Activated CD8-positive, alpha-beta memory T cell treated with anti-CD3 and anti-CD28 coated beads for 4 hours (primary cell): ENCODE measurements around the gene PPM1N.
"Not testable (repeated sequence)": the region's sequence is repeated elsewhere in the genome, so short reads cannot be mapped to it uniquely, and the experiment has no call there.

Experiments
- DNase-seq, 2 donors: peaks; one replicate each; pipeline ENCODE4 v3.0.0-alpha.2; 2020; ENCODE audit warnings: low read depth in 2 of 2

PPM1N gene

DNA sequence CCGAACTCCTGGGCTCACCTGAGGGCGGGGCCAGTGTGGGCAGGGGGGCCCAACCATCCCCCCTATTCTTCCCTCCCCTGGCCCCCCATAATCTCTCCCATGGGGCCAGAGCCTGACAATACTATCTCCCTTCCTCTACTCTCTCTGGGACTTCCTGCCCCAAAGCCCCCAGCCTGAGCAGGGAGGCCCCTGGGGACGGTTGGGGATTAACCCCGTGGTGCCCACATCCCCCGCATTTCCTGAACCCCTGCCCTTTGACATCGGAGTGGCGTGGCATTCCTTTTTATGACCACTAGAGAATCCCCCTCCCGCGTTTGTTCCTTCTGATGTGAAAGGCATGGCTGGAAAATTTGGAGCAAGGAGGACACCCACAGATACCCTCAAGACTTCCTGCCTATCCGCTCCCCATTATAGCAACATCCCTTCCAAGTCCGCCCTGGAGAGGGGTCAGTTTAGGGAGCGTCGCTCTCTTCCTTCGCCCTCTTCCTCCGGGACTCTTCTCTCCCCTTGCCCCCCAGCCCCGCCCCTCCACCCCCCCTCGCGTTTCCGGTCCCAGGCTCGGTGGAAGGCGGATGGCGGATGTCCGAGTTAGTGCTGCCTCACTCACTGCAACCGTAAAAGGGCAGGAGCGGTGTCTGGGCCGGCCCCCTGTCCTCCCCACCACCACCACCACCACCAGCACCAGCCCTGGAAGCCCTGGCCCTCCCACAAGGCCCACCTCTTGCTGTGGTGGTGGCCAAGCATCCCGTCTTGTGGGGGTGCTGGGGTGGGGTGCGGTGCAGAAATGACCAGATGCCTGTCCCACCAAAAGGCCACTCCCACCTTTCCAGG is 10.8 kb downstream of the PPM1N start:
- no peak for DNase-seq

DNA sequence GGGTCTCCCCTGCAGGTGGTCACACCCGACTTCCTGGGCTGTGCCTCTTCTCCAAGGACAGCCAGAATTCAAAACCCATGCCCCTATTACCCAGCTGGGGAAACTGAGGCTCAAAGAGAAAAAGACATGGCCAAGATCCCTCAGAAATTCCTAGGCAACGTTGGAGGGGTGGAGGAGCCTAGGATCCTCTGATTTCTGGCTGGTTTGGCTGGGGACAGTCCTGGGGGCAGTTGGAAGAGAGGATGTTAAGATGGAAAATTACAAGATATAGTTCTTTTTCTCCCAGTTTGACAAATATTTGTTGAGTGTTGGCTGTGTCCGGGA is 11.4 kb downstream of the PPM1N start:
- no peak for DNase-seq

DNA sequence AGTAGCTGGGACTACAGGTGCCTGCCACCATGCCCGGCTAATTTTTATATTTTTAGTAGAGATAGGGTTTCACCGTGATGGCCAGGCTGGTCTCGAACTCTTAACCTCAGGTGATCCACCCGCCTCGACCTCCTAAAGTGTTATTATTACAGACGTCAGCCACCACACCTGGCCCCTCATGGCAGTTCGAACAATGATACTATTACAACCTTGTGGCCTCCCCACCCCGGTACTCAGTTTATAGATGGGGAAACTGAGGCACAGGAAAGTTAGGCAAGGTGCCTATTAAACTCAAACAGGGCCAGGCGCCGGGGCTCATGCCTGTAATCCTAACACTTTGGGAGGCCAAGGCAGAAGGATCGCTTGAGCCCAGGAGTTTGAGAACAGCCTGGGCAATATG is 12.1 kb downstream of the PPM1N start:
- not testable (repeated sequence) for DNase-seq

DNA sequence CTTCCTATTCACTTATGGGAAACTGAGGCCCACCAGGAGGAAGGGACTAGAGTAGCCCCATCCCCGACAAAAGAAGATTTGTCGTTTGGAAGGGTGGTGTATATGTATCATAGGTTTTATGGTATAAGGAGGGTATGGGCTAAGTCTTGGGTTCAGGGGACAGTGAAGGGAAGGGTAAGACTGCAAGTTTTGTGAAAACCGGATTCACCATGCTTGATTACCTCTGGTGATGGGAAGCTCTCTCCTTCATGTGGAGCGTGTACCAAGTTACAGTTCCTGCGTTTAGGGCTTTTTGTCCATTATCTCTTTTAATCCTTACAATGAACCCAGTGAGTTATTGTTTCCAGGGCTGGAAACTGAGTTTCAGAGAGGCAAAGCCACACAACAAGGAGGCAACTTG is 12.8 kb downstream of the PPM1N start:
- DNase-seq: no peak

DNA sequence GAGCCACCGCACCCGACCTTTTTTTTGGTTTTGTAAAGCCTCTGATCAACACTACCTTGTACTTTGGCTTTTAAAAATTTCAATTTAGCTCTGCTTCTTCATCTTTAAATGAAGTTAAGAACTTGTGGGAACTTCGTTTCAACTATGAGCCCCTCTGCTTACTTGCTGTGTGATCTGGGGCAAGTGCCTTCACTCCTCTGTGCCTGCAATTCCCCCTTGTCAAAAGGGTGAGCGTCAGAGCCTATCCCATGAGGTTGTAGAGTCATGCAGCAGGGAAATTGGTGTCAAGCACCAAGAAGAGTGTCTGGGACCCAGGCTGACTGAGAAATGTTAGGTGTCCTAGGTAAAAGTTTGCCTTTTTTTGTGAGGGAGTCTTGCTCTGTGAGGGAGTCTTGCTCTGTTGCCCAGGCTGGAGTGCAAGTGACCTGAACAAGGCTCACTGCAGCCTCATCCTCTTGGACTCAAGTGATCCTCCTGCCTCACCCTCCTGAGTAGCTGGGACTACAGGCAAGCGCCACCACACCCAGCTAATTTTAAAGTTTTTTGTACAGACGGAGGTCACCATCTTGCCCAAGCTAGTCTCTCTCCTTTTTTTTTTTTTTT is 14.7 kb downstream of the PPM1N start:
- no peak for DNase-seq

DNA sequence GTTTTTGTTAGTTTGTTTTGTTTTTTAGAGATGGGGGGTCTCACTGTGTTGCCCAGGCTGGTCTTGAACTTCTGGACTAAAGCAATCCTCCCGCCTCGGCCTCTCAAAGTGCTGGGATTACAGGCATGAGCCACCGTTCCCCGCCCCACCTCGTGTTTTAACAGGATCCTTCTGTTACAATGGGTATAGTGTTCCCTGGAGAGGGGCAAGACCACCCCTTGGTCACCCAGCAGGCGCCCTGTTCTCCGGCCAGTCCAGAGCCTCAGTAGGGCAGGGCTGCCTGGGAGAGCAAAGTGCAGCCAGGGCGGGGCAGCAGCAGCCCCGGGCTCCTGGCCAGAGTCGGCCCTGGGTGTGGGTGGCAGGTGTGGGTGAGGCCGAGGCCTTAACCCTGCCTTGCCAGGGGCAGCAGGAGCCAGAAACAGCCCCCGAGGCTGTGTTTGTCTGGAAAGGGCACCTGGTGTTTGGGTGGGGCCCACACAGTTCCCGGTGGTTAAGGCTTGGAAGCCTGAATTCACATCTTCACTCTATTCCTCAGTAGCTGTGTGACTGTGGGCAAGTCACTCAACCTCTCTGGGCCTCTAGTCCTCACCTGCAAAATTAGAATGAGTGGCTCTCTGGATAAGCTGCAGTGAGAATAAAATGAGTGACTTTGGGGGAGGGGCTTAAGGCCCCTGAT is 16.3 kb downstream of the PPM1N start:
- no peak for DNase-seq

DNA sequence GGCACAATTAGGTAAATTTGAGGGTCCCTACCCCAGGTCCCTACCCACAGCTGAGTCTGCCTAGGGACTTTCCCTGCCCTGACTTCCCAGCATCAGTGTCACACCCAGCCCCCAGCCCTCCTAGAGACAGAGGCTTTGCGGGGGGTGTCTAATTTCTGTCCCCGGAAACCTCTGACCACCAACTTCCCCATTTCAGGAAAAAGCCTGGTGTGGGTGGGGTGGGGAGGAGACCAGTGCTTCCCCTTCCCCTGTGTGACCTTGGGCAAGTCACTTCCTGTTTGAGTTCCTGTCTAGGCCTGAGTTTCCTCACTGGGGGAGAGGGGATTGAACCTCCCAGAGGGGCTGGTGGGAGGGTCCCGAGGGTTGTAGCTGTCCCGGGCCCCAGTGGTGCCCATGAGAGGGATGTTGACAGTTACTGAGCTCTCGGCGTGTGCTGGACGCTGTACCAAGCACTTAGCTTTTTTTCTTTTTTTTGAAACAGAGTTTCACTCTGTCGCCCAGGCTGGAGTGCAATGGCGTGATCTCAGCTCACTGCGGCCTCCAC is 16.9 kb downstream of the PPM1N start:
- no peak for DNase-seq

DNA sequence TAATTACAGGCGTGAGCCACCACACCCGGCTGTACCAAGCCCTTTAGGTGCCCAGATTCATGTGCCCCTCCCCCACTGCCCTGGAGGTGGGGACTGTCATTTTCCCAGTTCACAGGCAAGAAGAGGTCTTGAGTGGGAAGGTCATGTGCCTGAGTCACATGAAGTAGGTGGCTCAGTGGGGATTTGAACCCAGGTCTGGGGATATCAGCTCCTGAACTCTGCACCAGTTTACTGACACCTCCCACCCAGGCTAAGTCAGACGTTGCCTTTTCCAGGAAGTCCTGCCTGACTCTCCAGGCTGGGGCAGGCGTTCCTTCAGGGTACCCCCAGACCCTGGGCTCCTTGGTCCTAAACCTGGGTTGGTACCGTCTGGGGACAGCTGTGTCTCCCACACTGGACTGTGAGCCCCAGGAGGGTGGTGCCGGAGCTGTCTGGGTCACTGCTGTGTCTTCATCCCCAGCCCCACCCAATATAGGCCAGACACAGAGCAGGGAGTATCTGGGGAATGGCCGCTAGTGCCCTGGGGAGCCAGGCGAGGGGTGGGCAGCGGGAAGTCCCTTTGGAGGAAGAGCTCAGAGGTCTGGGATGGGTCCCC is 17.7 kb downstream of the PPM1N start:
- no peak for DNase-seq

DNA sequence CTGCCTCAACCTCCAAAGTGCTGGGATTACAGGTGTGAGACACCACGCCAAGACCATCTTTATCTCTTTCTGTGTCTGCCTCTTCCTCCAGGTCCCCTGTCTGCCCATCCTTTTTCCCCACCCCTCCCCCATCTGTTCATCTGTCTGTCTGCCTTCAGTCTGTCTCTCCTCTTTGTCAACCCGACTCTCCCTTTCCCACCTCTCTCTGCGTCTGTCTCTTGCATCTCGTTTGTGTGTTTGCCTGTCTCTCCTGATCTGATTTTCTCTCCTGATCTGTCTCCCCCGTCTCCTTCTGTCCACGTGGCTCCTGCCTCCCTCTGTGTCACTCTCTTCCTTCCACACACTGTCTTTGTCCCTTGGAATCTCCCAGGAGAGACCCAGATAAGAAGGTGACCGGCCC is 19.0 kb downstream of the PPM1N start:
- no peak for DNase-seq

DNA sequence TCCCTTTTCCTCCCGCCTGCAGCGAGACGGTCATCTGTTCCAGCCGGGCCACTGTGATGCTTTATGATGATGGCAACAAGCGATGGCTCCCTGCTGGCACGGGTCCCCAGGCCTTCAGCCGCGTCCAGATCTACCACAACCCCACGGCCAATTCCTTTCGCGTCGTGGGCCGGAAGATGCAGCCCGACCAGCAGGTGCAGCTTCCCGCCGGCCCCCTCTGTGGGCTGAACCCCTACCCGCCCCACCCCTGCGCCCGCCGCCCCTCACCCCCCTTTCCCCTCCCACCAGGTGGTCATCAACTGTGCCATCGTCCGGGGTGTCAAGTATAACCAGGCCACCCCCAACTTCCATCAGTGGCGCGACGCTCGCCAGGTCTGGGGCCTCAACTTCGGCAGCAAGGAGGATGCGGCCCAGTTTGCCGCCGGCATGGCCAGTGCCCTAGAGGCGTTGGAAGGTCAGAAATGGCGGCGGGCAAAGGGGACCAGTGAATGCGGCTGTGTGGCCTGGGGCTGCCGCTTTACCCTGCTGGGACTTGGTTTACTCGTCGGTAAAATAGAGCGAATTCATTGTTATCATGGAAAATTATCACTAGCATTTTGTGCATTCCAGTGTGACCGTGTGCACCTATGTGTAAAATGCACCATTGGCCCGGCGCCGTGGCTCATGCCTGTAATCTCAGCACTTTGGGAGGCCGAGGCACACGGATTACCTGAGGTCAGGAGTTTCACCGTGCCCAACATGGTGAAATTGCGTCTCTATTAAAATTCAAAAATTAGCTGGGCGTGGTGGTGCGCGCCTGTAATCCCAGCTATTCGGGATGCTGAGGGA is 19.6 kb downstream of the PPM1N start:
- no peak for DNase-seq

DNA sequence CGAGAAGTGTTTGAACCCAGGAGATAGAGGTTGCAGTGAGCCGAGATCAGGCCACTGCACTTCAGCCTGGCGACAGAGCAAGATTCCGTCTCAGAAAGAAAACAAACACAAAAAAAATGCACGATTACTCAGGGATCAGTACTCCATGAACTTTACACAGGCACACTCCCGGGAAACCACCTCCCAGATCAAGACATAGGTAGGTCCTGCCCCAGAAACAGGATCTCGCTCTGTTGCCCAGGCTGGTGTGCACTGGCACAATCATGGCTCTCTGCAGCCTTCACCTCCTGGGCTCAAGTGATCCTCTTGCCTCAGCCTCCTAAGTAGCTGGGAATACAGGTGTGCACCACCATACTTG is 20.2 kb downstream of the PPM1N start:
- no peak for DNase-seq

DNA sequence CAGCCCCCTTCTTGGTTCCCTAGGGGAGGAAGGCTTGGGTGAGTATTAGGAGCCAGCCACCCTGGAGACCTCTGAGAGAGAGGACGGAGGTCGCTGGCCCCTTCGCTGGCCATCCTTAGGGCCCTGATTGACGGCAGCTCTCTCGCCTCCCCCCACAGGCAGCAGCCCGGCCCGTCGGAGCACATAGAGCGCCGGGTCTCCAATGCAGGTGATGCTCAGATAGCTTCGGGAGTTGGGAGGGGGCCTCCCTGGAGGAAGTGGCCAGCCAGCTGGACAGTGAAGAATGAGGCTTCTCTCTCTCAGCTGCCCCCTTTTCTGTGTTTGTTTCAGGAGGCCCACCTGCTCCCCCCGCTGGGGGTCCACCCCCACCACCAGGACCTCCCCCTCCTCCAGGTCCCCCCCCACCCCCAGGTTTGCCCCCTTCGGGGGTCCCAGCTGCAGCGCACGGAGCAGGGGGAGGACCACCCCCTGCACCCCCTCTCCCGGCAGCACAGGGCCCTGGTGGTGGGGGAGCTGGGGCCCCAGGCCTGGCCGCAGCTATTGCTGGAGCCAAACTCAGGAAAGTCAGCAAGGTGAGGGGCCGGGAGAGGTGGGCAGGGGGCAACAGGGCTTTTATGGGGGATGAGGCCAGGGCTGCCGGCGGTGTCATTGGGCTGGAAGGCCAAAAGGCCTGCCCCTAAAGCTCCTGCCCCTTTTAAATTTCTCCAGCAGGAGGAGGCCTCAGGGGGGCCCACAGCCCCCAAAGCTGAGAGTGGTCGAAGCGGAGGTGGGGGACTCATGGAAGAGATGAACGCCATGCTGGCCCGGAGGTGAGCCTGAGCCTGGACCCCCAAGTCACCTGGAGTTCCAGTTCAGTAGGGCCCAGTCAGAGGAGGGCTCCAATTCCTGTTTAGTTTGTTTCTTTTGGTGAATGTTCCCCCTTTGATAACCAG is 24.0 kb downstream of the PPM1N start:
- DNase-seq: no peak

DNA sequence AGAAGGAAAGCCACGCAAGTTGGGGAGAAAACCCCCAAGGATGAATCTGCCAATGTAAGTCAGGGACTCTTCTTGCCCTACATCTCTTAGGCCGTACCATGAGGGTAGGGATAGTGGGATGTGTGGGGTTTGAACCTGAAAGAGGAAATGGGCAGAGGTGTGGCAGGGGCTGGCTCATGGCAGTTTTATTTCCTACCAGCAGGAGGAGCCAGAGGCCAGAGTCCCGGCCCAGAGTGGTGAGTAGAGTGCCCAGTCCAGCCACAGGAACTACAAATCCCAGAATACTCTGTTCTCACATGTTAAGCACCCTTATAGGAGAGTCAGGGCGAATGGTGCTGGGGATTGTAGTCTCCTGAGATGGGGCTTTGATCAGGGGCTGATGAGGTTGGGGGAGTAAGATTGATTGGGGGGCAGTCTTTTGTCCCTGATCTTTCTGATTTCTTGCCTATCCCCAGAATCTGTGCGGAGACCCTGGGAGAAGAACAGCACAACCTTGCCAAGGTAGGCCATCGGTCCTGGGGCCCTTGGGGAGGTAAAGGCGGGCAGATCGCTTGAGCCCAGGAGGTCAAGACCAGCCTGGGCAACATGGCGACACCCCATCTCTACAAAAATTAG is 25.5 kb downstream of the PPM1N start:
- peak; percentile 36 to 44 for DNase-seq

DNA sequence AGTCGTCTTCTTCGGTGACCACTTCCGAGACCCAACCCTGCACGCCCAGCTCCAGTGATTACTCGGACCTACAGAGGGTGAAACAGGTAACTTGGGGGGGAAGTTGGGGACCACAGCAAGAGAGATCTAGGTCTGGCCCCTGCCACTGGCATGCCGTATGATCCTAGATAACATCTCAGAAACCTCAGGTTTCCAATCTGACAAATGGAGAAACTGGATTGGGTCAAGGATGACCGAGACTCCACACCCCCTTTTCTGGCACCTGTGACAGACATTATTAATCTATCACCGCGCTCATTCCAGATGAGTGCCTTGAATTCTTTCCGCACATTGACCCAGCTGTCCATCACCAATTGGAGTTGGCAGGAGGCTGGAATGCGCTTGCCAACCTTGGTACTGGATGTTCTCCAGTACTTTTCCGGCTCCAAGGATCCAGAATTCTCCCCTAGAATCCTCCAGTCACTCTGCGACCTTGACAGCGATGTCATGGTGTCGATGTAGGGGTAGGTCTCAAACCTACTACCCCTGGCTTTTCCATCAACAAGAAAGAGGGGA is 26.4 kb downstream of the PPM1N start:
- no peak for DNase-seq

DNA sequence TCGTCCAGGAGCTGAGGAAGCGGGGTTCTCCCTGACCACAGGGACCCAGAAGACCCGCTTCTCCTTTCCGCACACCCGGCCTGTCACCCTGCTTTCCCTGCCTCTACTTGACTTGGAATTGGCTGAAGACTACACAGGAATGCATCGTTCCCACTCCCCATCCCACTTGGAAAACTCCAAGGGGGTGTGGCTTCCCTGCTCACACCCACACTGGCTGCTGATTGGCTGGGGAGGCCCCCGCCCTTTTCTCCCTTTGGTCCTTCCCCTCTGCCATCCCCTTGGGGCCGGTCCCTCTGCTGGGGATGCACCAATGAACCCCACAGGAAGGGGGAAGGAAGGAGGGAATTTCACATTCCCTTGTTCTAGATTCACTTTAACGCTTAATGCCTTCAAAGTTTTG is 27.9 kb downstream of the PPM1N start:
- DNase-seq: no peak

DNA sequence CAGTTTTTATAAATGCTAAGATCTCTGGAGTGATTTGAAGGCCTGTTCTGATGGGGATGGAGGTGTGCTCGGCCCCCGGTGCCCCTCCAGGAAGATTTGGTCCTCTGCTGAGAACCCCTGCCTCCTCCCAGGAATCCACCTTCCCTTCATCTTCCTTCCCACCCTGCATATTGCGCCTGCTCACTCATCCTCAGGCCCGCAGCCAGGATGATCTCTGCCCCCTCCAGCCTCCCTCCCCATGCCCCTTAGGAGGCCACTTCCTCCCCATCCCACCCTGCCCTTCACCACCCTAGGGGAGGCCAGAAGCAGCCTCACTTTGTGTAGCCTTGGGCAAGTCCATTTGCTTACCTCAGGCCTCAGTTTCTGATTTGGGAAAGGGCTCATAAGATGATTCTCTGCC is 28.7 kb downstream of the PPM1N start:
- DNase-seq: no peak

DNA sequence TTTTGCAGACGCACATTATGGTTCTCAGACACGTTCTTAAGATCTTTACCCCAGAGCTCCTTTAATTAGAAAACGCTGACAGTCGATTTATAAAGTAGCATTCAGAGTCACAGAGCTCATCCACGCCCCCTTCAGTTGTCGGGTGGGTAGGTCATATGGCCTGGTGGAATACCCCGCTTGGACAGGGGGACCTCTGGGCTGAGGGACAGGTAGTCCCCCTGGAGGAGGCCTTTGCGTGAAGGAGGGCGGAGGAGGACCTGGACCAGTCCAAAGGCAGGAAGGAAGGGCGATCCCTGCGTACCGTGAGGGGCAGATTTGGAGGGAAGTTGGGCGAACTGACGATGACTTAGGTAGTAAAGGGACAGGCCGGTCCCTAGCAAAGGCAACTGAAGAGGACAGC is 29.5 kb downstream of the PPM1N start:
- DNase-seq: no peak

DNA sequence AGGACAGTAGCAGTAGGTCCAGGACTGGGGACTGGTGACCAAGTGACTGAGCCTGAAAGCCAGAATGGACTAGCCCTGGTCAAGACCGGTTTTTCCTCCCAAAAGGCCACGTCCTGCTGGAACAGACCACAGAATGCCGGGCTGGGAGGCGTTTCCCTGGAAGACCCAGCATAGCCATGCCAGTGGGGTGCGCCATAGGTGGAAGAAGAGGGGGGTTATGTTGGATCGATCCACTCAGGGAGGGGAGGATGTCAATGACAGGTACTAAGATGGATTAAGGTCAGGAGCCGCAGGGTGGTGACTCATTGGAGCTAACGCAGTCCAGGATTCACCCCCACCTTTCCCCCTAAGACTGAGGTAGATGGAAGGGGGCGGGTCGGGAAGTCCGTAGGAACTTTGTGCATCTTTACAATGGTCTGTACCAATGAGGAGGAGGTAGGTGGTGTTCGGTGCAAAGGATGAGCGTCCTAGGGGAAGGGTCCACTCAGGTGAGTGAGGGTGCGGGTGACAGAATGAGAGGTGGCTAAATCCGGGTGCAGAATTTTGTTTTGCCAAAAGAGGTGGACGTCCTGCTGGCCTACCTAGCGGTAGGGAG is 30.0 kb downstream of the PPM1N start:
- DNase-seq: no peak

DNA sequence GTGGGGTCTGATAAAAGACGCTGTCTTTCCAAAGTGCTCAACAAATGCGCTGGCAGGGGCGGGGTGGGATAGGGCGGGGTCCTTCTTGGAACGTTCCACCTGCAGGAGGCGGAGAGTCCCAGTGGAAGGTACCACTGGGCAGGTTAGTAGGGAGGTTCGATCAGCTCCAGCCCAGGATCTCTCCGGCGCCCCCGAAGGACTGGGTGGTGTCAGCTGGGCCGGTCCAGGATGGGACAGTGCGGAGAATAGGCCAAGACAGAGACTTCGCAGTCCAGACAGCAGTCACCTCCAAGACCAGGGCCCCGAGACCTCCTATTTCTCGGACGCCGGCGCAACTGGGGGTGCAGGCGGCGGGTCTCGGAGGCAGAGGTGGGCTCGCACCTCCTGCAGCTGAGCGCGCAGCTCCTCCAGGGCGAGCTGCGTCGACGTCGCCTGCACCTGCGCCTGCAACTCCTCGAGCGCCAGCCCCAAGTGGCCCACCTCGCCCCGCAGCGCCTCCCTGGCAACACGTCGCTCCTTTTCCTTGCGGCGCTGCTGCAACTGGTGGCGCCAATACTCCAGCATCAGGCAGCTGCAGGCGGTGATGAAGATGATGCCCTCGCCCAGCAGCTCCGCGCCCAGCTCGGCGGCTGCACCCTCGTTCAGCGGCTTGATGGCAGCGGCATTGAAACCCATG is 30.6 kb downstream of the PPM1N start:
- DNase-seq: no peak
